Memory B cell (primary cell): Measurements from ENCODE around the gene VAV3.
A peak's percentile ranks its signal among the peaks of the same experiment; 100 is the strongest.
"Not testable (repeated sequence)": the region's sequence is repeated elsewhere in the genome, so short reads cannot be mapped to it uniquely, and the experiment has no call there.

Source experiments
- ATAC-seq: fragments of 150-1000 bp; cut with Tn5 transposase; 2 replicates; pipeline ENCODE4 v1.10.0; 2021; ENCODE audit warnings: low read depth, mild to moderate bottlenecking, moderate library complexity
- DNase-seq, 2 donors: peaks; one replicate each; pipeline ENCODE4 v3.0.0; 2022; ENCODE audit warnings: low spot score in 2 of 2
- H3K27ac Mint-ChIP-seq: one replicate; pipeline ENCODE4 v1.8.0; 2022; ENCODE audit warnings: mild to moderate bottlenecking, moderate library complexity, mixed read lengths
- H3K27me3 Mint-ChIP-seq: one replicate; pipeline ENCODE4 v1.8.0; 2022; ENCODE audit warnings: mixed read lengths
- H3K36me3 Mint-ChIP-seq: one replicate; pipeline ENCODE4 v1.8.0; 2022; ENCODE audit warnings: mild to moderate bottlenecking, mixed read lengths
- H3K4me1 Mint-ChIP-seq: one replicate; pipeline ENCODE4 v1.8.0; 2022; ENCODE audit warnings: mixed read lengths
- H3K4me3 Mint-ChIP-seq: one replicate; pipeline ENCODE4 v1.8.0; 2022; ENCODE audit warnings: mild to moderate bottlenecking, moderate library complexity, mixed read lengths
- H3K9me3 Mint-ChIP-seq: one replicate; pipeline ENCODE4 v1.8.0; 2022; ENCODE audit warnings: mixed read lengths

The VAV3 gene

DNA sequence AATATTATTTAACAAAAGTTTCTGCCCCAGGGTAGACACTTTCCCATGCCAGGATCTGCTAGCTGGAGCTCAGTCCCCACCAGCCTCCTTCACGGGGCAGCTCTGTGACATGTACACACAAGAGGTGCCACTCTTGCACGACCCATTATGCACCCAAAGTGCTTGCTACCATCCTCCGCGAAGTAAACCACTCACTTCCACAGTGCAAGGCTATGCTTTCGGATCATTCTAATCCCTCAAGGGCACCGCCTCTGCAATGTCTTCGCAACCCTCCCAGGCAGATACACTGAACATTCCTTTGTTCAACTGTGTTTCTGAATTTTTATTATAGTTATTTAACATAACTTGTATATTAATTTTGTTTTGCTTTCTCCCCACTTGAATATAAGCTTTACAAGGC, 303.8 kb downstream of the VAV3 start:
- Mint-ChIP-seq H3K27ac (no peak overlapping the region), H3K4me1 (no peaks in the 10 kb centered on the region), H3K4me3 (no peak overlapping the region), H3K36me3 (peaks cover 18% of the 10 kb centered on the region), H3K9me3 (no peaks in the 10 kb centered on the region), H3K27me3 (no peaks in the 10 kb centered on the region)
- DNase-seq (no peak), ATAC-seq (no peak)

DNA sequence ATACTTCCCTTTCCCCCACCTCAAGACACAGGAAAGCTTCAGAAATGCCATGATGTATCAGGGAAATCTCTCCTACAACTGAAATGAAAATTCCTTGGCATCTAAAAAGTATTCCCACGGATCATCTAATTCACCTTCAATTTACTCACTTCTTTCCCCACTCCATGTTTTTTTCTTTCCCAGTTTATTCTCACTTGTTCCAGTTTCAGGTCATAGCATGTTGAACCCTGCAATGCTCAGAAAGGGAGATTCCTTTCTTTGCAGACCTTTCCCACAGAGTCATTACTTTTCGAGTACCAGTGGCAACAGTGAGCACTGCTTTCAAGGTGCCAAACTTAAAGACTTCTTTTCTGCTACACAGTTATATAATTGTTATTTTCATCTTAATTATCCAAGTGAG, 305.0 kb downstream of the VAV3 start:
- no peak overlapping the region for H3K27ac Mint-ChIP-seq
- H3K4me1 Mint-ChIP-seq: no peaks in the 10 kb centered on the region
- ATAC-seq (no peak), DNase-seq (no peak)
- H3K27me3 Mint-ChIP-seq: no peaks in the 10 kb centered on the region
- no peaks in the 10 kb centered on the region for H3K9me3 Mint-ChIP-seq
- no peak overlapping the region for H3K4me3 Mint-ChIP-seq
- H3K36me3 Mint-ChIP-seq: peaks cover 17% of the 10 kb centered on the region

DNA sequence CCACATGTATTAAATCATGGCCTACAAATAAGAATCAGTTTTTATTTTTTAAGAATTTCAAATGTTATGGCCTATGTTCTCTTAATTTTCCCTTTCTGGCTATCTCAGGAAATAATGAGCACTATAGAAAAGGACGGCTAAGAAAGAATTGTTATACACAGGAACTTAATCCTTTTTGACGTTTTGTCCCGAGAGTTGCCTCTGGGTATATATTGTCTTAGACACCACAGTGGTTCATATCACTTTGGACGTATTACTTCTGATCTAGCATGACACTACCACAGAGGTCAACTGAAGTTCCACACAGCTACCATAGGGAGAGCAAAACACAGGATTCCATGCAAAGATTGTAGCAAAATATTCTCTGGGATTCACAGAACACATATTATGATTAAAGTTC, 307.6 kb downstream of the VAV3 start:
- H3K4me1 Mint-ChIP-seq: no peaks in the 10 kb centered on the region

DNA sequence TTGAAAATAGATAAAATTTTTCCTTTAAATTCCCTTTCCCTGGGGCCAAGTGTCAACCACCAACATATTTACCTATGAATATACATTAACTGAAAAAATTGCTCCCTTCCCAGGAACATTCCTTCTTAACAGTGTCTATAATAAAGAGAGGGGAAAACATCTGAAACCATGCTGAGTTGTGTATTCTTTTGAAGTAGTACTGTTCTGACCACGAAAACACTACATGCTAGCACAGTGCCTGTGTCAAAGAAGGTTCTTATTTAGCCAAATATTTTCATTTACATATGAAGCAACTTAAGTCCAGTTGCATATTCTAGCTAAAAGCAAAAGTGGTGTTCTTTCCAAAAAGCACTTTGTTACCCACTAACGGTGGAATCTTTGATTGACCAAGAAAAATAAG, 311.2 kb downstream of the VAV3 start:
- Mint-ChIP-seq H3K9me3 (peaks cover 3% of the 10 kb centered on the region), H3K36me3 (peaks cover 12% of the 10 kb centered on the region), H3K4me3 (no peak overlapping the region), H3K27me3 (no peaks in the 10 kb centered on the region), H3K27ac (no peak overlapping the region), H3K4me1 (peaks cover 3% of the 10 kb centered on the region)
- DNase-seq (no peak), ATAC-seq (no peak)

More for the DNA sequence above, 307.6 kb downstream of the VAV3 start:
- DNase-seq (no peak), ATAC-seq (no peak)
- Mint-ChIP-seq H3K36me3 (peaks cover 14% of the 10 kb centered on the region), H3K27ac (no peak overlapping the region), H3K27me3 (no peaks in the 10 kb centered on the region), H3K4me3 (no peak overlapping the region), H3K9me3 (peaks cover under 1% of the 10 kb centered on the region)

DNA sequence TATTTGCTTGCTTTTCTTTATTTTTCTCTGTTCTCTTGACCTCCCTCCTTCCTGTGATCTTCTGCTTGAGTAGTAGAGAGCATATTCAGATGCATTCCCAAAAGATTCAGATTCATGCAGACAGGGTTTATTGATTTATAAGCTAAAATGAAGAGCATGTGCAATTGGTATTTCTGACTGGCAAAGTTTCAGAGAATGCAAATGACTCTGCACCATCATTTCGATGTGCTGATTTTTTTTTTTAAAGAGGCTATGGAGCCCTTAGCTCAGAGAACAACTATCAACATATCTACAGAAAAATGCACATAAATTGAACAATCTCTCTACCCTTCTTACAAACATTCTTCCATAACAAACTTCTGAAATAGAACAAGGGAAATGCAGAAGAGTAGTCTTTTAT, 312.0 kb downstream of the VAV3 start:
- DNase-seq (no peak), ATAC-seq (no peak)
- Mint-ChIP-seq H3K27ac (no peak overlapping the region), H3K27me3 (no peaks in the 10 kb centered on the region), H3K9me3 (peaks cover 3% of the 10 kb centered on the region), H3K36me3 (peaks cover 12% of the 10 kb centered on the region), H3K4me3 (no peak overlapping the region), H3K4me1 (peaks cover 3% of the 10 kb centered on the region)

DNA sequence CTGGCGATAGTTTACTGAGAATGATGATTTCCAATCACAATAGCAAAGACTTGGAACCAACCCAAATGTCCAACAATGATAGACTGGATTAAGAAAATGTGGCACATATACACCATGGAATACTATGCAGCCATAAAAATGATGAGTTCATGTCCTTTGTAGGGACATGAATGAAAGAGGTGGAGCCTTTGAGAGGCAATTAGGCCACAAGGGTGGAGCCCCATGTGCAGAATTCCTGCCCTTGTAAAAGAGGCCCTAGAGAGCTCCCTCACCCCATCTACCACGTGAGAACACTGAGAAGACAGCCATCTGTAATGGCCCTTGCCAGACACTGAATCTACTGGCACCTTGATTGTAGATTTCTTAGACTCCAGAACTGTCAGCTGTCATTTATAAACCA, 314.2 kb downstream of the VAV3 start:
- not testable (repeated sequence) for ATAC-seq, H3K9me3 Mint-ChIP-seq, H3K27me3 Mint-ChIP-seq, H3K4me3 Mint-ChIP-seq, DNase-seq, H3K27ac Mint-ChIP-seq, H3K4me1 Mint-ChIP-seq
- peaks cover 11% of the 10 kb centered on the region for H3K36me3 Mint-ChIP-seq

DNA sequence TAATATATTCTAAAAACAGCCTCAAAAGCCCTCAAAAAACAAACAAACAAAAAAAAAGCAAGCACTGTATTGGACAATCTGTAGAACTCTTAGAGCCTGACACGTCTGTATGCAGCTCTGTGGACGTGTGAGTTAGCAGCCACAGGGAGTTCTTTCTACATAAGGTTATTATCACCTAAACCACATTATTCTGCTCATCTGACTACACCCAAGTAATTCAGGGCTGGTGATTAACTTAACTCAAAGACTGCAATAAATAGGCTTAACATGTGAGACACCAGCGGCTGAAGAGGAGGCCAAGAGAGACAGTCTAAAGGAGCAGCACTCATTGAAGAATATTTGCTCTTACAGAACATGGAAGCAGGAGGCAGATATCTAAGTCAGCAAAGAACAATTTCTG, 316.0 kb downstream of the VAV3 start:
- Mint-ChIP-seq H3K36me3 (peaks cover 14% of the 10 kb centered on the region), H3K9me3 (peaks cover 3% of the 10 kb centered on the region), H3K4me1 (peaks cover 12% of the 10 kb centered on the region), H3K4me3 (no peak overlapping the region), H3K27ac (peak overlapping the region; percentile 68), H3K27me3 (no peaks in the 10 kb centered on the region)
- DNase-seq (no peak), ATAC-seq (no peak)

DNA sequence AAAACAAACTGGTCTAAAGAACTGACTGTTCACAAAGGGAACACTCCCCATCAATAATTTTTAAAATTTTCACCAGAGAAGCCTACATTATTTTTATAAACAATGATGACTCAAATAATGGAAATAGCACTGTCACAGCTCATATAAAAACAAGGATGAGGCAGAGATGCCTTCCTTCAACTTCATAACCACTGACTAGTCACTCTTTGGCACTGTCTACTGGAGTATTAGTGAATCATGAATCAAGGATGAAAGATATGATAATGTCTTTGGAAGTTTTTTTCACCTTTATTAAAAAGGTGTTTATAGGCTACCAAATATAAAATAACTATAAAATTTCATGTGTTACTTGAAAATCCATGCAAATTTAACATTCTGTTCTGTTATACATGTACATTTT, 316.9 kb downstream of the VAV3 start:
- H3K27me3 Mint-ChIP-seq: no peaks in the 10 kb centered on the region
- DNase-seq (no peak), ATAC-seq (no peak)
- H3K4me1 Mint-ChIP-seq: peaks cover 12% of the 10 kb centered on the region
- H3K36me3 Mint-ChIP-seq: peaks cover 16% of the 10 kb centered on the region
- H3K9me3 Mint-ChIP-seq: peaks cover 3% of the 10 kb centered on the region
- H3K4me3 Mint-ChIP-seq: no peak overlapping the region
- no peak overlapping the region for H3K27ac Mint-ChIP-seq

DNA sequence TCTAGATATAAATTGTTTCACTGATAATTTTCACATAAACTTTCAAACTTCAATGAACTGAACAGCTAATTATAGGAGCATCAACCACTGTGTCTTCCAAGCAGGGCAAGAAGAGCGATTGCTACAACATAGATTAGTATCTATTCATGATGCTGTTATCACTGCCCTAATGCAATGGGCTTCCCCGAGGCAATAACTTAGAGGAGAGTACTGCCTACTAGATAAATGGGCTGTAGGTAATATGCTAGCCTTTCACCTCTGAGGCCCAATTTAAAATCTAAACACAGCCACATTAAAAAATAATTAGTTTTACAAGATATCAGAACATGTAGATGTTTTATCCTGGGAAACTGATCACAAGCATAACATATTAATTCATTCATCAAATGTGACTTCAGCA, 318.0 kb downstream of the VAV3 start:
- peaks cover 17% of the 10 kb centered on the region for H3K36me3 Mint-ChIP-seq
- H3K27ac Mint-ChIP-seq: no peak overlapping the region
- no peak overlapping the region for H3K4me3 Mint-ChIP-seq
- DNase-seq (no peak), ATAC-seq (no peak)
- H3K9me3 Mint-ChIP-seq: peaks cover 1% of the 10 kb centered on the region
- no peaks in the 10 kb centered on the region for H3K27me3 Mint-ChIP-seq
- peaks cover 12% of the 10 kb centered on the region for H3K4me1 Mint-ChIP-seq

DNA sequence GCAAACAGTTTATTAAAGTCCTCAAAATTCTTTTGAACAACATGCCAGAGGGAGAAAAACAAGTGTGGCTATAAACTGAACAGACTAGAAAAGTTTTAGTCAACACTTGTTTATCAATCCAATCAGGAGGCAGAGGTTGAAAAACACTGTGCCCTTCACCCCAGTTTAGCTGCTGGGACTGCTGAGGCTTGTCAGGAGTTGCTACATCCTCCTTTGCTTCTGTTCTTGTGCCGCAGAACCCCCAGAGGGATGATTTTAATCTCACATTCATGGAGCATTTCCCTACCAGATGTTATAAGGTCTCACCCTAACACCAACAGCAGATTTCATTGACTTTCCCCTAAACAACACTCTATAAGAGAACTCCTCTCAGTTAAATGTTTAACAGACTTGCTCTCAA, 321.2 kb downstream of the VAV3 start:
- peaks cover 9% of the 10 kb centered on the region for H3K4me1 Mint-ChIP-seq
- H3K27ac Mint-ChIP-seq: no peak overlapping the region
- no peak overlapping the region for H3K4me3 Mint-ChIP-seq
- H3K36me3 Mint-ChIP-seq: peaks cover 33% of the 10 kb centered on the region
- no peaks in the 10 kb centered on the region for H3K9me3 Mint-ChIP-seq
- DNase-seq: no peak
- H3K27me3 Mint-ChIP-seq: no peaks in the 10 kb centered on the region
- no peak for ATAC-seq

DNA sequence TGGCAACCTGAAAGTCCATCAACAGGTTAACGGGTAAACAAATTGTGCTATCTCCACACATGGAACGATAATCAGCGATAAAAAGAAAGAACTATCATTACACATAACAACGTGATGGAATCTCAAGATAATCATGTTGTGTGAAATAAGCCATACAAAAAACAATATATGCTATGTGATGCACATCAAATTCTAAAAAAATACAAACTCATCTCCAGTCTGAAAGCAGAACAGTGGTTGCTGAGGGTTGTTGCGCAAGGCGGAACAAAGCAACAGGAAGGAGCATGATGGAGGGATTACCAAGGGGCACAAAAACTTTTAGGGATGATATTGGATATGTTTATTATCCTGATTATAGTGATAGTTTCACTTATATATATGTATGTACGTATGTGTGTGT, 324.8 kb downstream of the VAV3 start:
- Mint-ChIP-seq H3K4me3 (no peak overlapping the region), H3K4me1 (peaks cover 3% of the 10 kb centered on the region), H3K27me3 (no peaks in the 10 kb centered on the region), H3K36me3 (peaks cover 47% of the 10 kb centered on the region), H3K9me3 (peaks cover 1% of the 10 kb centered on the region), H3K27ac (no peak overlapping the region)
- no peak for DNase-seq
- no peak for ATAC-seq

DNA sequence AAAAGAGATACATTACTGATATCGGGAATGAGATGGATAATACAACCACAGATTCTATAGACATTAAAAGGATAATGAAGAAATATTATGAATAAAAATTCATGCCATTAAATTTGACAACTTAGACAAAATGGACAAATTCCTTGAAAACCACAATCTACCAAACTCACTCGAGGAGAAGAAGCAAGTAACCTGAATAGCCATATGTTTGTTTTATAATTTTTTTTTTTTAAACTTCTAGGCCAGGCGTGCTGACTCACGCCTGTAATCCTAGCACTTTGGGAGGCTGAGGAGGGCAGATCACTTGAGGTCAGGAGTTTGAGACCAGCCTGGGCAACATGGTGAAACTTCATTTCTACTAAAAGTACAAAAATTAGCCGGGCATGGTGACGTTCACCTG, 327.9 kb downstream of the VAV3 start:
- no peaks in the 10 kb centered on the region for H3K4me1 Mint-ChIP-seq
- H3K4me3 Mint-ChIP-seq: no peak overlapping the region
- peaks cover 1% of the 10 kb centered on the region for H3K9me3 Mint-ChIP-seq
- ATAC-seq (no peak), DNase-seq (no peak)
- H3K27ac Mint-ChIP-seq: no peak overlapping the region
- no peaks in the 10 kb centered on the region for H3K27me3 Mint-ChIP-seq
- H3K36me3 Mint-ChIP-seq: peaks cover 52% of the 10 kb centered on the region

DNA sequence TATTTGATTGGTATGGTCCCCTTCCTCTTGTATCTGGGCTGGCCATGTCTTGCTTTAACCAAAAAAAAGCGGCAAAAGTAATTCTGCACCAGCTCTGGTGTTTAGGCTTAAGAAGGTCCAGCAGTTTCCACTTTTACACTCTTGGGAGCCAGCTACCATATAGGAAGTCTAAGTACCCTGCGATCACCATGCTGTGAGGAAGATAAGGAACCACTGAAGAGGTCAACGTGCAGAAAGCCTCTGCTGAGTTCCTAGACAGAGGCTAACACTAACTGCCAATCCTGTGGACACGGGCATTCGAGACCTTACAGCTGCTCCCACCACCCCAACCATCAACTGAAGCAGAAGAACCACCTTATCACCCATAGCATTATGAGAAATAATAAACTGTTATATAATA, 331.4 kb downstream of the VAV3 start:
- DNase-seq (no peak), ATAC-seq (no peak)
- Mint-ChIP-seq H3K9me3 (peaks cover 1% of the 10 kb centered on the region), H3K4me1 (peaks cover 3% of the 10 kb centered on the region), H3K27me3 (no peaks in the 10 kb centered on the region), H3K36me3 (peaks cover 34% of the 10 kb centered on the region), H3K27ac (no peak overlapping the region), H3K4me3 (no peak overlapping the region)

DNA sequence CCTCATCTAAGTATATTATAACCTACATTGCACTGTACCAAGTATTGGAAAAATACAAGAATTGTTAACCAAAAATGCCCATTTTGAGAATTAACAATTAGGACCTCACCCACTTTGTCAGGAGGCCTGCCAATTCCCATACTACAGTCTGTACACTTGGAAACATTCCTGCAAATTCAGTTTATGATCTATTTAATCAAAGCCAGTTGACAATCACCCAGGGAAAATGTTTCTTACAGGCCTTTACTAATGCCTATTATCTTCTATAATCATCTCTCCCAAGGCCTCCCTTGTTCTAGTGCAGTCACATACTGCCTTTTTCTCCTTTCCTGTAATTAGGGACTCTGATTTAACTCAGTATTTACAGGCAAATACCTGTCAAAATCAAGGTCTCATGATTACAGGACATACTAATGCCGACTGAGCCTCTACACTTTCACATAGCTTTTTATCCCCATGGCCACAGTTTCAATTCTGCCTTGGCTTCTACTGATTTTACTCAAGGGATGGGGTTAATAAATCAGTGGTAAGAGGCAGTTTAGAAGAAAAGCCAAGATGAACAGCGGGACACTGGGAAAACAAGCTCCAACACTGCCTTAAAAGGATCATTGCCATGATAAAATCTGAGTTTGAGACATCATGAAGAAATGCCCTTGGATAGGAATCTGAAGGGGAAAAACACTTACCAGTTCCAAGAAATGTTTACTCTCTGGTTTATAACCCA, 338.7 kb downstream of the VAV3 start:
- no peak for DNase-seq
- Mint-ChIP-seq H3K4me1 (peaks cover 11% of the 10 kb centered on the region), H3K4me3 (no peak overlapping the region), H3K27ac (no peak overlapping the region), H3K36me3 (peaks cover 23% of the 10 kb centered on the region), H3K9me3 (peaks cover 2% of the 10 kb centered on the region), H3K27me3 (no peaks in the 10 kb centered on the region)
- no peak for ATAC-seq

DNA sequence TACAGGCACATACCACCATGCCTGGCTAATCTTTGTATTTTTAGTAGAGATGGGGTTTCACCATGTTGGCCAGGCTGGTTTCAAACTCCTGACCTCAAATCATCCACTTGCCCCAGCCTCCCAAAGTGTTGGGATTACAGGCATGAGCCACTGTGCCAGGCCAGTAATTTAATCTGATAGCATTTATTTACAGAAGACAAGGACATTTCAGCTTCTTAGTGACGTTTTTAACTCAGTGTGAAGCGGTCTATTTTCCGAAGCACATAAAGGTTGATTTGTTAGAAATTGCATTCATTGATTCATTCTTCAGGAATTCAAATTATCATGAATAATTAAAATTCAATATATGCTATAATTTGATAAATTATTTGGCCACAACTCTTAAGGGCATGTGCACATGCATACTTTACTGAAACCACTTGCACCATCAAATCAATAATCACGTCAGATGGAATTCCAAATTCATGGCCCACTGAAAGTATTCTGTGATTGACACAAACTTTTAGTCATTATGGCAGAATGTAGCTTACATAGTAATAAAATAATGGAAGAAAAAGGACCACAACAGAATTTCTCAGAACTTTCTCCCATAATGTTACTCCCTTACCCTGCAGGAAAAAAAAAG, 339.5 kb downstream of the VAV3 start:
- H3K4me3 Mint-ChIP-seq: no peak overlapping the region
- ATAC-seq (no peak), DNase-seq (no peak)
- no peak overlapping the region for H3K27ac Mint-ChIP-seq
- H3K4me1 Mint-ChIP-seq: peaks cover 14% of the 10 kb centered on the region
- peaks cover 4% of the 10 kb centered on the region for H3K9me3 Mint-ChIP-seq
- H3K27me3 Mint-ChIP-seq: no peaks in the 10 kb centered on the region
- H3K36me3 Mint-ChIP-seq: peaks cover 27% of the 10 kb centered on the region
